H1 (cell line): ENCODE data around the gene SLC22A23. TPM values are rescaled to one million over a fixed set of nuclear protein-coding genes. Genes with fewer than 3 reads are reported as not detected.

Experiments used
- EGR1 ChIP-seq: IDR thresholded peaks from 2 replicates; pipeline ENCODE4 v1.6.1; 2011; ENCODE audit warnings: low read depth, low read length, borderline replicate concordance
- JUN ChIP-seq: IDR thresholded peaks from 2 replicates; pipeline ENCODE4 v1.6.1; 2011; ENCODE audit warnings: low read depth, mild to moderate bottlenecking, improper control_type of control experiment, low read length
- SP4 ChIP-seq: IDR thresholded peaks from 2 replicates; pipeline ENCODE4 v1.6.1; 2012; ENCODE audit warnings: low read length, inconsistent platforms
- ZNF274 ChIP-seq: IDR thresholded peaks from 2 replicates; pipeline ENCODE4 v1.7.0; 2012; ENCODE audit warnings: low read length, borderline replicate concordance; ENCODE audit errors: extremely low read depth
- polyA plus RNA-seq, 7 experiments: library from polyadenylated mRNA; depleted of rRNA in 3 of 7; stranded (reverse) in 5 of 7; unstranded in 2 of 7; fragments of >200 nt in 5 of 7; fragments of 200-250 nt in 2 of 7; gene quantifications; 1 replicate in 5 of 7; 2 replicates in 1 of 7; 4 replicates in 1 of 7; pipeline versions ENCODE4 v1.2.1 to v1.2.3, GENCODE V29; 2011 to 2013; ENCODE audit warnings: missing spikeins in 2 of 7, mixed read lengths in 2 of 7
- total RNA-seq: library from RNA; stranded (reverse); fragmentation: NEBNext Ultra II Directional; extraction: Animal tissue kit (Norgen Biotek cat#: 25700); gene quantifications from 2 replicates; pipeline ENCODE4 v1.2.1, GENCODE V29; 2021

SLC22A23 gene
- total and polyA plus RNA-seq, 2 of the 8 experiments (the other 6 are each of a cell fraction or from before 2014, with no cell fraction given) = 9.9 to 38.4 TPM

DNA sequence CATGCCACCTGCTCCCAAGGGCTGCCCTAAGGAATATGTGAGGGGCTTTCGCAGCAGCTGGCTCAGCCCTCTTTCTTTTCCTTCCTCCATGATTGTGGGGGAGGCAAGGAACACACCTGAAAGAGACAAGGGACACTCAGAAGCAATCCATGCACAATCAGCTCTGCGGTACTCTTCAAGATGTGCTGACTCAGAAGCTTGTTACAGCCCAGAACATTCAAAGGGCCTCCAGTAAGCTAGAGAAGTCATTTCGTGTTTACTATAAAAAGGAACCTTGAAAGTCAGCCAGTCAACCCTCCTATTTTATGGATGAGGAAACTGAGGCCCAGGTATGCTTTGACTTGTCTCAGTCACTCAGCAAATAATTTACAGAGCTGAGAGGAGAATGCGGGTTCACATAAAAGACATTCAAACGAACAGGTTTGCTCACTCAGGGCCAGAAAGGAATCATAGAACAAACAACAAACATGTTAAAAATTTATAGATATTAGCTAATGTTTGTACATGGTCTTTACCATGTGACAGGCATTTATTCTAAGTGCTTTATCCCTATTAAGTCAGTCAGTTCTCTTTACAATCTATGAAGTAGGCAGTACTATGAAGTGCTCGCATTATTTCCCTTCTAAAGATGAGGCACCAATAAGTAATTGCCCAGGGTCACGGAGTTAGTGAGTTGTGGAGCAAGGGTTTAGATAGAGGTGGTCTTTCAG lies 37.7 kb upstream of the SLC22A23 start (continued):
- no peak for TF ChIP-seq EGR1
- no peak for TF ChIP-seq JUN
- no peak for TF ChIP-seq ZNF274
- no peak for TF ChIP-seq SP4
- TF ChIP-seq, all 59 proteins: peak for 0
